ENCODE measurements around the gene MAN2C1.
"Not testable (repeated sequence)": the region's sequence is repeated elsewhere in the genome, so short reads cannot be mapped to it uniquely, and the experiment has no call there.

The MAN2C1 gene

DNA sequence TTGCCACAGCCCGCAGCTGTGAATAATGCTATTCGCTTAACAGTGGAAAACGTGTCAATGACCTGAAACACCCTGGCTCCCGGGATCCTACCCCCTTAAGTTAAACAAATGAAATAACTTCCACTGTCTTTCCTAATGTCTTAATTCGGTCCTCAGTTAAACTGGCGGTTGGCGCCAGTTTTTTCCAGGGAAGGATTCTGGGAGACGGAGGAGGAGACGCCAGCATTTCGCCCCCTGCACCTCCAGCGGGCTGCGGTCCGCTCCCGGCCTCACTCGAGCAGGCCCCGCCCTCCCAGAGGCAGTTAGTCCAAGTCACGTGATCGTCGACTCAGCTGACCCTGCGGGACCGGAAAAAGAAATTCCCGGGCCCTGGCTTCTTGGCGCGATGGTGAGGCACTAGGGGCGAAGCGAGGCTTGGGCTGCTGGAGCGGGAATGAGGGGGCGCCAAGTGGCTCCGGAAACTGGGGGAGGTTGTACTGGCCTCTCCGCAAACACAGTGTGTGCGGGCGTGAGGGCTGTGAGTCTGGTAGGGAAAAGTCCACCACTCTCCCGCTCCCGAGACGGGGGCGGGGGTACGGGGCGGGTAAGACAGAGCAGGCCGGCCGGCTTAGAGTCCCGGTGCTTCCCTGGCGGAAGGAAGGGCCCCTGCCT, 32.6 kb downstream of the MAN2C1 start, which contains the start of gene COMMD4:
Gene COMMD4 (plus strand): TSS at position 359 of the 651 bp plus-strand sequence. CDS start 27 bp downstream, at position 386.
- TF ChIP-seq, protein P1, sequence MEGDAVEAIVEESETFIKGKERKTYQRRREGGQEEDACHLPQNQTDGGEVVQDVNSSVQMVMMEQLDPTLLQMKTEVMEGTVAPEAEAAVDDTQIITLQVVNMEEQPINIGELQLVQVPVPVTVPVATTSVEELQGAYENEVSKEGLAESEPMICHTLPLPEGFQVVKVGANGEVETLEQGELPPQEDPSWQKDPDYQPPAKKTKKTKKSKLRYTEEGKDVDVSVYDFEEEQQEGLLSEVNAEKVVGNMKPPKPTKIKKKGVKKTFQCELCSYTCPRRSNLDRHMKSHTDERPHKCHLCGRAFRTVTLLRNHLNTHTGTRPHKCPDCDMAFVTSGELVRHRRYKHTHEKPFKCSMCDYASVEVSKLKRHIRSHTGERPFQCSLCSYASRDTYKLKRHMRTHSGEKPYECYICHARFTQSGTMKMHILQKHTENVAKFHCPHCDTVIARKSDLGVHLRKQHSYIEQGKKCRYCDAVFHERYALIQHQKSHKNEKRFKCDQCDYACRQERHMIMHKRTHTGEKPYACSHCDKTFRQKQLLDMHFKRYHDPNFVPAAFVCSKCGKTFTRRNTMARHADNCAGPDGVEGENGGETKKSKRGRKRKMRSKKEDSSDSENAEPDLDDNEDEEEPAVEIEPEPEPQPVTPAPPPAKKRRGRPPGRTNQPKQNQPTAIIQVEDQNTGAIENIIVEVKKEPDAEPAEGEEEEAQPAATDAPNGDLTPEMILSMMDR (IDR thresholded peaks at IDR 0.05; ENCODE audit: insufficient read depth, low read depth, low read length, missing control alignments): no peak
- DNase-seq (ENCODE audit: low read depth): peak; percentile 93
- peak within 1 kb of the TSS; percentile 88 for H3K4me3 ChIP-seq (ENCODE audit: low read depth, low read length)

DNA sequence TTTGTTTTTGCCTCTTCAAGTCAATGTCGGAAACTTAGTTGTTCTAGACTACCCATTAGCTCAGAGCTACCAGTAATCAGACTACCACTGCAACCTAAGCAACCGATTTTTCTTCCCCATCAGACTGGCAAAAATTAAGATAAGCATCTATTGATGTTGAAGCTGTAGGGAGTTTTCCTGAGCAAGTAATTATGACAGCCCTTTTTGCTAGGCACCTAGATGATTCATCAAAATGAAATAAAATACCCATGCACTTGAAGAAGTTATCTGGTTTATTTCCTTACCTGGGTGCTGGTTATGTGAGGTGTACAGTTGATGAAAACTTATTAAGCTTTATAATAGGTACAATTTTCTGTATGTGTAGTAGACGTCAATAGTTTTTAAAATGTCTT, 33.1 kb downstream of the MAN2C1 start:
- DNase-seq (ENCODE audit: low read depth): no peak
- H3K4me3 ChIP-seq (ENCODE audit: low read depth, low read length): peak overlapping the region; percentile 88
- TF ChIP-seq, protein P1 (IDR thresholded peaks at IDR 0.05; ENCODE audit: insufficient read depth, low read depth, low read length, missing control alignments): no peak

DNA sequence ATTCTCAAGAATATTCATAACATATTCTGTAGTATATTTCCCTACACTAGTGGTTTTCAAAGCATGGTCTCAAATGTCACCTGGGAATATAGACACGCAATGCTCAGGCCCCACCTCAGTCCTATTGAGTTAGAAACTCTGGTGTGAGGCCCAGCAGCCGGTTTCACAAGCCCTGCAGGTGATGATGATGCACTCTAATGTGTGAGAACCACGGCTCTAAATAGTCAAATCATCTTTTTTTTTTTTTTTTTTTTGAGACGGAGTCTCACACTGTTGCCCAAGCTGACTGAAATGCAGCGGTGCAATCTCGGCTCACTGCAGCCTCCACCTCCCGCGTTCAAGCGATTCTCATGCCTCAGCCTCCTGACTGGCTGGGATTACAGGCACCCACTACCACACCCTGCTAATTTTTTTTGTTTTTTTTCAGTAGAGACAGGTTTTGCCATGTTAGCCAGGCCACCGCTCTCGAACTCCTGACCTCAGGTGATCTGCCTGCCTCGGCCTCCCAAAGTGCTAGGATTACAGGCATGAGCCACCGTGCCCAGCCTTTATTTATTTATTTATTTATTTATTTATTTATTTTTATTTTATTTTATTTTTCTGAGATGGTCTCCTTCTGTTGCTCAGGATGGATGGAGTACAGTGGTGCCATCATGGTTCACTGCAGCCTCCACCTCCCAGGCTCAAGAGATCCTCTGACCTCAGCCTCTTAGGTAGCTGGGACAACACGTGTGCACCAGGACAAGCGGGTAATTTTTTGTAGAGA, 34.6 kb downstream of the MAN2C1 start:
- peak; percentile 36 for DNase-seq (ENCODE audit: low read depth)
- H3K4me3 ChIP-seq (ENCODE audit: low read depth, low read length): not testable (repeated sequence)

DNA sequence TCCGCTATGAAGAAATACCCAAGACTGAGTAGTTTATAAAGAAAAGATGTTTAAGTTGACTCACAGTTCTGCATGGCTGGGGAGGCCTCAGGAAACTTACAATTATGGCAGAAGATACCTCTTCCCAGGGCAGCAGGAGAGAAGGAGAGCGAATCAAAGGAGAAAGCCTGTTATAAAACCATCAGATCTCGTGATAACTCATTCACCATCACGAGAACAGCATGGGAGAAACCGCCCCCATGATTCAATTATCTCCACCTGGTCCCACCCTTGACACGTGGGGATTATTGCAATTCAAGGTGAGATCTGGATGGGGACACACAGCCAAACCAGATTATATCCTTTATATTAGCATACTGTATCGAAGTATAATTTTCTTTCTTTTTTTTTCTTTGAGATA, 36.3 kb downstream of the MAN2C1 start:
- not testable (repeated sequence) for DNase-seq (ENCODE audit: low read depth); H3K4me3 ChIP-seq (ENCODE audit: low read depth, low read length)

DNA sequence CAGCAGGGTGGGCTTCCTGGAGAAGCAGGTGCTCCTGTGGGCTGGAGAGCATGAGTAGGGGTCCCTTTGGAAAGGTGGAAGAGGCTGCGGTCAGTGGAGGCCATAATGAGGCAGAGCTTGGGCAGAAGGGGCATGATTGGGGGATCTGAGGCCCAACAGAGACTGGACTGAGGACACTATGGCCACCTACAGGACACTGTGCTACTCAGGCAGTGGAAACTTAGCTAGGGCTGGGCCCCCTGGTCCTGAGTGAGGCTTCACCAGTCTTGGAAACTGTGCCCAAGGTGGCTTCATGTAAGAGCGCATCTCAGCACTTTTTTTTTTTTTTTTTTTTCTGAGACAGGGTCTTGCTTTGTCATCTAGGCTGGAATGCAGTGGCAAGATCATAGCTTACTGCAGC, 38.8 kb downstream of the MAN2C1 start:
- TF ChIP-seq, protein P1 (IDR thresholded peaks at IDR 0.05; ENCODE audit: insufficient read depth, low read depth, low read length, missing control alignments): no peak
- DNase-seq (ENCODE audit: low read depth): no peak
- no peak overlapping the region for H3K4me3 ChIP-seq (ENCODE audit: low read depth, low read length)

DNA sequence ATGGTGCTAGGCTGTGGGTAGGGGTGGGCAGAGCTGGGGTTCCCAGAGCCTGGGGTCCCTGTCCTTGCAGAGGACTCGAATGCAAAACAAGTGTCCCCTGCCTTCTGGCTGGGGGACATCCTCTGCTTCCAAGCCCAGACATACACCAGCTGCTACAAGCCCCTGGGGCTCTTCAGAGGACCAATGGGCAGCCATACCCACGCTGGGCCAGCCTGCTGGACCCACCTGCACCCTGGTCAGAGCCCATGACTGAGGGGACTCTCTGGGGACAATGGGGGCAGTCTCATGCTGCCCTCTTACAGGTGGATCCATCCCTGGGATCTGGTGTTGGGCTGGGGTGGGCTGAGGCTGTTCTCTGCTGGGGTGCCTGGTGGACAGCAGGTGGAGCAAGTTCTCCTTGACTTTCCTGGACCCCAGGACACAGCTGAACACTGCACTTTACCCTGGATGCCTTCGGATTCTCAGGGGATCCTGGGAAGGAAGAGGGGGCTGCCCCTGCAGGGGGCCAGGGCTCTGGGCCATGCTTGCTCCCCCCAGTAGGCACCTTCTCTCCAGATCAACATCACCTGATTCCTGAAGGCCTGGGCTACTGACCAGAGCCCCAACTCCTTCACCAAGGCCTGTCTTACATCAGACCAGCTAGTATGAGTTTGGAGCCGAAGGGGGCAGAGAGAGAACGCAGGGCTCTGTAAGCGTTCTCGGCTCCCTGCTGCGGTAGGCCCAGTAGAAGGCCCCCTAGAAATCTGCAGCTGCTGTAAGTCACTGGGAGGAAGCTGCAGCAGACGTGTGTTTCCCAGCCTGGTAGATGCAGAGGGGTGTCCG, 39.7 kb downstream of the MAN2C1 start:
- DNase-seq (ENCODE audit: low read depth): no peak
- TF ChIP-seq, protein P1 (IDR thresholded peaks at IDR 0.05; ENCODE audit: insufficient read depth, low read depth, low read length, missing control alignments): no peak
- no peak overlapping the region for H3K4me3 ChIP-seq (ENCODE audit: low read depth, low read length)

DNA sequence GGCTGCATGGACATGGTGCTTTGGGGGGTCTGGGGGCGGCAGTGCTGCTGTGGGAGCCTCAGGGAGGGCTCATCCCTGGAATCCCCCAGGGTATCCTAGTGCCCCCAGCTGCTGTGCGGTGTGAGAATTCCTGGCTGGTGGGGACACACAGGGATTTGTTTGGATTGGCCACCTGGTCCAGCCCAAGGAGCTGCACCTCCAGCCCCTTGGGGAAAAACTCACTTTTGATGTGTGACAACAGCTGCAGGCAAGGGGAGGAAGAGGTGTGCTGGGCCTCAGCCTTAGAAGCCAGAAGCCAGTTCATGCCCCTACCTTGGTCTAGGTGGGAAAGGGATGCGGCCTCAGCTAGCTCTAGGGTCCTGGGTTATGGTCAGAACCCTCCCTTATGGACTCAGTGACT, 40.9 kb downstream of the MAN2C1 start:
- no peak for DNase-seq (ENCODE audit: low read depth)
- H3K4me3 ChIP-seq (ENCODE audit: low read depth, low read length): no peak overlapping the region
- TF ChIP-seq, protein P1 (IDR thresholded peaks at IDR 0.05; ENCODE audit: insufficient read depth, low read depth, low read length, missing control alignments): no peak
